ENCODE data around the gene OSM.
"Not testable (repeated sequence)": the region's sequence is repeated elsewhere in the genome, so short reads cannot be mapped to it uniquely, and the experiment has no call there.

Gene OSM

DNA sequence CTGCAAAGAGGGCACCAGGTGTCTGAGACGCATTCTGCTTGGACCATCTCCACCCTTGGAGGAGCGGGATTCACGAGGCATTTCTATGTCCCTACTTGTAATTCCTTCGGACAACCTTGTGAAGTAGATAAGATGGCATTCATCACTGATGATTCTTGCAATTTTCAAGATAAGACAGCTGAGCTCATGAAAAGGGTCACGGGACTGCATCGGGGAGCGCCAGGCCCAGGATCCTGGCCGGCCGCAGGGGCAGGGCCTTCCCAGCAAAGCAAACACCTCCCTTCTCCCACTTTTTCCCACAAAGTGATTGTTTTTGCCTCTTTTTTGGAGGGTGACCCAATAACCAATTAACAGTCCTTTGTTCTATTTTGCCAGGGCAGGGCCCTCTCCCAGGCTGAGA is 28.5 kb downstream of the OSM start:
- no peak for DNase-seq (ENCODE audit: low spot score)
- H3K27ac ChIP-seq: no peak overlapping the region
- TF ChIP-seq, protein P1, sequence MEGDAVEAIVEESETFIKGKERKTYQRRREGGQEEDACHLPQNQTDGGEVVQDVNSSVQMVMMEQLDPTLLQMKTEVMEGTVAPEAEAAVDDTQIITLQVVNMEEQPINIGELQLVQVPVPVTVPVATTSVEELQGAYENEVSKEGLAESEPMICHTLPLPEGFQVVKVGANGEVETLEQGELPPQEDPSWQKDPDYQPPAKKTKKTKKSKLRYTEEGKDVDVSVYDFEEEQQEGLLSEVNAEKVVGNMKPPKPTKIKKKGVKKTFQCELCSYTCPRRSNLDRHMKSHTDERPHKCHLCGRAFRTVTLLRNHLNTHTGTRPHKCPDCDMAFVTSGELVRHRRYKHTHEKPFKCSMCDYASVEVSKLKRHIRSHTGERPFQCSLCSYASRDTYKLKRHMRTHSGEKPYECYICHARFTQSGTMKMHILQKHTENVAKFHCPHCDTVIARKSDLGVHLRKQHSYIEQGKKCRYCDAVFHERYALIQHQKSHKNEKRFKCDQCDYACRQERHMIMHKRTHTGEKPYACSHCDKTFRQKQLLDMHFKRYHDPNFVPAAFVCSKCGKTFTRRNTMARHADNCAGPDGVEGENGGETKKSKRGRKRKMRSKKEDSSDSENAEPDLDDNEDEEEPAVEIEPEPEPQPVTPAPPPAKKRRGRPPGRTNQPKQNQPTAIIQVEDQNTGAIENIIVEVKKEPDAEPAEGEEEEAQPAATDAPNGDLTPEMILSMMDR (IDR thresholded peaks at IDR 0.05): no peak
- no peak overlapping the region for H3K4me3 ChIP-seq

DNA sequence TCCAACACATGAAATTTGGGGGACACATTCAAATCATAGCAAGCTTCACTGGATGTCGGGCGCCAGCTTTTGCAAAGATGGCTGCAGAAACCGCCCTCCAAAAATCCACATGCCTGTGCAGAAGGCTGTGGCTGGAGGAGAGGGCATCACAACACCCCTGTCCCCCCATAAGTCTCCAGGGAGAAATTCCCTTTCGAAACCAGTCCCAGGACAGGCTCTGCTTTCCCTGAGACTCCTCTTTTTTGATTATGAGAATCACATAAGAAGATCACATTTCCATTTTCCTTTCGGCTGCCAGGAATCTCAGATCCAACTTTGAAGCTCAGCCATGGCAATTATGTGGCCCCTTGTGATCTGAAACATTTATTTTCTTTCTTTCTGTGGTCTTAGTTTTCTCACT is 29.8 kb downstream of the OSM start:
- no peak overlapping the region for H3K27ac ChIP-seq
- no peak overlapping the region for H3K4me3 ChIP-seq
- no peak for DNase-seq (ENCODE audit: low spot score)
- TF ChIP-seq, protein P1 (IDR thresholded peaks at IDR 0.05): no peak

DNA sequence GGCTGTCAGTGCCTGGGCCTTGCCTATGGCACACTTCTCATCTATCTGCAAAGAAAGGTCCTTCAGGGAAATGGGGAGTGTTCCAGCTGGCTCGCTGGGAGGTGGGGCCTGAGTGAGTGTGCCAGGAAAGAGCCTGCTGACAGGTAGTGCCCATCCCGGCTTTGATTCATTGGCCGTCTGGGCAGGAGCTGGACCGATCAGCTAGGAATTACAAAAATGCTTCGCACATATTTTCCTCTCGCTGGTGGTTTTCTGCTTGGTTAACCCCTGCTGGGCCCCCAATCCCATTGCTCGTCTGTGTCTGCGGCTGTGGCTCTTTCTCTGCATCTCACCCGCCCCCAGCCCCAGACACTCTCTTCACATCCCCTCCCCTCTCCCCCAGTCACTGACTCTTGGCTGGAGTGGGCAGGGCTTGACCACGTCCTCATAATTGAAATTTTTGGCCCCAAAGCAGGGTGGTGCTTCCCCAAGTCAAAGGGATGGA is 30.9 kb downstream of the OSM start:
- TF ChIP-seq, protein P1 (IDR thresholded peaks at IDR 0.05): no peak
- H3K27ac ChIP-seq: no peak overlapping the region

DNA sequence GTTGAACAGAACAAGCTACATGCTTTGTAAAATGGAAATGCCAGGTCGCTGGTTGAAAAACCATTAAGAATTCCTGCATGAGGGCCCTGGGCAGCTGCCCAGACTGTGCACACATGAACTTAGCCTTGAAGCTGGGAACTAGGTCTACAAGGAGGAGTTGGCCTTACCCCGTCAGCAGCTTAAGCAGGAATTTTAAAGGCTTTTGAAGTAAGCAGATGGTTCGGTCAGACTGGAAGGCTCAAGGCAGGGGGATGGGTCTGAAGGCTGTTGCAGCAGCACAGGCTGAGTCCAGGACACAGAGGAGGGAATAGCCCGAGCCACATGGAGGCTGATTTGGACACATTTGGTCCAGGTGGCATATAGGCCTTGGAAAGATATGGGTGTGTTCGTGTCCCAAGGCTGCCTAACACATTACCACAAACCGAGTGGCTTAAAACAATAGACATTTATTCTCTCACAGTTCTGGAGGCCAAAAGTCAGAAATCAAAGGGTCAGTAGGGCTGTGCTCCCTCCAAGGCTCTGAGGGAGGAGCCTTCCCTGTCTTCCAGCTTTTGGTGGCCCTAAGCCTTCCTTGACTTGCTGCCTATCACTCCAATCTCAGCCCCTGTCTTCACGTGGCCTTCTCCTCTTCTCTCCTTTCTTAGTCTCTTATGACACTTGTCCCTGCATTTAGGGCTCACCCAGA is 31.7 kb downstream of the OSM start:
- H3K27ac ChIP-seq: no peak overlapping the region
- H3K4me3 ChIP-seq: no peak overlapping the region
- no peak for DNase-seq (ENCODE audit: low spot score)
- TF ChIP-seq, protein P1 (IDR thresholded peaks at IDR 0.05): no peak

More for the DNA sequence above, 30.9 kb downstream of the OSM start:
- no peak overlapping the region for H3K4me3 ChIP-seq
- DNase-seq (ENCODE audit: low spot score): no peak

DNA sequence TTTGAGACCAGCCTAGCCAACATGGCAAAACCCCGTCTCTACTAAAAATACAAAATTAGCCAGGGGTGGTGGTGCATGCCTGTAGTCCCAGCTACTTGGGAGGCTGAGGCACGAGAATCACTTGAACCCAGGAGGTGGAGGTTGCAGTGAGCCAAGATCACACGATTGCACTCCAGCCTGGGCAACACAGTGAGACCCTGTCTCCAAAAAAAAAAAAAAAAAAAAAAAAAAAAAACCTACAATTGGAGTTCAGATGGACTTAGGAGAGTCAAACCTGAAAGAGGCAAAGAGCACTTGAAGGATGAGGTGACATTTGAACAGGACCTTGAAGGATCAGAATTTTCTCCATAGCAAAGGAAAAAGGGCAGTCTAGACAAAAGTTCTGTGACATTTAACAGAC is 32.3 kb downstream of the OSM start:
- DNase-seq (ENCODE audit: low spot score); H3K4me3 ChIP-seq; H3K27ac ChIP-seq: not testable (repeated sequence)

DNA sequence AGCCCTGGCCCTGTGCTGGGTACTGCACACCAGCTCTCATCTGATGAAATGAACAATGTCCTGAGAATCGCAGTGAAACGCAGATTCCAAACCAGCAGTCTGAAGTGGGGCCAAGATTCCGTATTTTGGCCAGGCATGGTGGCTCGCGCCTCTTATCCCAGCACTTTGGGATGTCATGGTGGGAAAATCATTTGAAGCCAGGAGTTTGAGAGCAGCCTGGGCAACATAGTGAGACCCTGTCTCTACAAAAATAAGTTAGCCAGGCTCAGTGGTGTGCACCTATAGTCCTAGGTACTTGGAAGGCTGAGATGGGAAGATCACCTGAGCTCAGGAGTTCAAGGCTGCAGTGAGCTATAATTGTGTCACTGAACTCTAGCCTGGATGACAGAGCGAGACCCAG is 33.1 kb downstream of the OSM start:
- Histone ChIP-seq H3K27ac (no peak overlapping the region), H3K4me3 (no peak overlapping the region)
- TF ChIP-seq, protein P1 (IDR thresholded peaks at IDR 0.05): no peak
- DNase-seq (ENCODE audit: low spot score): no peak

DNA sequence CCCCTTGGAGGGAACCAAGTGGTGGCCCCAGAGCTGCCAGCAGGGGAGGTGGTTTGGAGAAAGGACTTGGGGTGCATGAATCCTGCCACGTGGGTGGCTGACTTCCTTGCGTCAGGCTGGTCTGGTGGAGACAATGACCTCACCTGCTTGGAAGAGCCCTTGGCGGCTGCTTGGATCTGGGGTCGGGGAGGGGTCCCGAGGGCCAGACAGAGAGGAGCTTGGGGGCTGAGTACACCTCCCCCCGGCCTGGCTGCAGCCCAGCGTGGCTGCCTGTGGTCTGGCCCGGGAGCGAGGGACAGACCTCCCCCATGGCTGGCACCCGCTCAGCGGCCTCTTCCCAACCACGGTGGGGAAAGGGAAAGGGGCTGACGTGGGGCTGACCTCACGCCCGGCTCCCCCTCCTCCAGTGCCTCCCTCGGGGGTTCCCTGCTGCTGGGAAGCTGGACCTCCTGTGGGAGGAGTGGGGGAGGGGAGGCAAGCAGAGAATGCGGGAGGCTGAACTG is 33.9 kb downstream of the OSM start:
- TF ChIP-seq, protein P1 (IDR thresholded peaks at IDR 0.05): no peak
- H3K27ac ChIP-seq: no peak overlapping the region
- DNase-seq (ENCODE audit: low spot score): no peak
- H3K4me3 ChIP-seq: no peak overlapping the region

All from coronary artery (tissue), 2 donors.